Hippocampal formation (tissue), 2 donors: ENCODE measurements around the gene FLNA.

Experiments used
- DNase-seq, 2 donors: peaks; one replicate each; lab custom pipeline; 2025; lab: John Stamatoyannopoulos, UW

Gene FLNA

DNA sequence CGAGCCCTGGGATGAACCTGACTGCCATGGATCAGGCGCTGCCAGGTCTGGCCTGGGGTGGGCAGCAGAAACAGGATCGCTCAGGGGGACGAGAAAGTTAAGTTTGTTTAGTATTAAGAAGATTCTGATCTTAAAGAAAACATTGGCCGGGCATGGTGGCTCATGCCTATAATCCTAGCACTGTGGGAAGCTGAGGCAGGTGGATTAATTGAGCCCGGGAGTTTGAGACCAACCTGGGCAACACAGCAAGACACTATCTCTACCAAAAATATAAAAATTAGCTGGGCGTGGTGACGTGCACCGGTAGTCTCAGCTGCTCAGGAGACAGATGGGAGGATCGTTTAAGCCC lies 696 bp upstream of the FLNA start:
- DNase-seq, result no peak

DNA sequence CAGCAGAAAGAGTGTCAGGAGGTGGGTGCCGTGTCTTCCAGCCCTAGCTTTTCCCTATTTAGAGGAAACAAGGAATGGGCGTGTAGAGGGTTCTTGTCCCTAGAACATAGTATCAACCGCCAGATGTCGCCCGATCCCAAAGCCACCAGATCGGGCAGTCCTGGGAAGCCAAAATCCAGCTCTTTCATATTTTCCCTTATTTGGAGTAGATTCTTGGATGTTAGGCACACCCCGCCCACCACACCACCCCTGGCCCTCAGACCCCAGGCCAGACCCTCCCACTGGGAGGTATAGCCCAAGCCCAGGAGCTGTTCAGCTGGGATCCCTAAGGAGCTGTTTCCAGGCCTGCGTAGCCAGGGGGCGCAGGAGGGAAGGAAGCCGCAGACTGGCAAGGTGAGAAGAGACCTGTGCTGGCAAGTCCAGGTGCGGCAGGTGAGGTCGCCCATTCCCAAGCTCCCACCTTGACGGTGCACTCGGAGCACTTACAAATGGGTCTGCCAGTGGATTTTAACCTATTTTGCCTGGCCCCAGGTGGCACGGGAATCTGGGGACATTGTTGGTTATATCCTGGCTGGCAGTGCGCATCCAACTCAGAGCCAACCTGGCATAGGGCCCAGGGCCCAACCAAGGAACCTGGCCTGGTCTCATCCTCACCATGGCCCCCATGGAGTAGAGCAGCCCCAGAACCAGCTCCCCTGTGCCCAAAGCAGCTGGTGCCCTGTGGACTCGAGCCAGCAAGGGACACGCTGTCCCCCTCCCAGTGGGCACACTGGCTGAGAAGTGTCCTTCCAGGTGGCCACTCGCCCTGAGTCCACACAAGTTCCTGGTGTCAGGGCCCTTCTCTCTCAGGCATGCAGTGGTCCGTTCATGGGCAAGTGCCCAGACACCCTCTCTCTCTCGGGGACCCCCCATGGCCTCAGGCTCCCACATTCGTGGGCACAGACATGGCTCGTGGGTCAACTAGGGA lies 811 bp downstream of the FLNA start:
- peak; percentile 25 to 41 for DNase-seq

DNA sequence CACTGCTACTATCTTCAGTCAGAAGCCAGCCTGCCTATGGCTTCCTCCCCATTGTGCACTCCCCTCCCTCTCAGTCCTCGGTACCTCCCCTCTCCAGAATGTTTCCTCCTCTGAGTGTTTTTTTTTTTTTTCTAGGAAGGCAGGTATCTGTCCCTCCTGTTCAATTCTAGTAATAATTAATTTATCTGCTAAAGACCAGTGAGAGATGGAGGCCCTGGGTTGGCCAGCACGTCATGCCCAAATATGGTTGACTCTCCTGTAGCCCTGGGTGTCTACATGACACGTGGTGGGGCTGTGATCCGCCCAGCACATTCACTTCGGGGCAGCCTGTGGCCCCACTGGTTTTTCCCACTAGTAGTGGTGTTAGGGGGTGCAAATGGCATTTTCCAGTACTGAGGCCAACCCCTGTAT lies 1.8 kb downstream of the FLNA start:
- no peak for DNase-seq

DNA sequence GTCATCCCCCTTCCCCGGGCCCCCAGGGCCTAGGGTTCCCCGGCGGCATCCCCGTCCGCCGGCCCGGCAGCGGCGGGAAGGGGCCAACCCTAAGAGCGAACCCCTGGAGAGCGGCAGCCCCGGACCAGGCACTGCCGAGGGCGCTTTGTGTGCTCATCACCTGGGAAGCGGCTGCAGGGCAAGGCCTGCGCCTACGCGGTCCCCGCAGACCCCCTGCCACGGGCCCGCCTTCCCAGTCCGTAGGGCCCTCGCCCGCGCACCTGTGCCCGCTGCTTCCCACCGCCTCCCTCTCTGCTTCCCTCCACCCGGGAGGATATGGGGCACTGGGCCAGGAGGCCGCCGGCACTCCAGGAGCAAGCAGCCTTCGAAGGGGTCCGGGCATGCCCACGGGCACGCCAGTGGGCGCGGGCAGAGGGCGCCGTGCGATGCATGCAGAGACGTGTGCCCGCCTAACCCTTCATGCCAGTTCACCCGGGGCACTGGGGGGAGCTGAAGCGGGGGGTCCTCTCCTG lies 2.6 kb downstream of the FLNA start:
- DNase-seq, result no peak

- DNase-seq, result peak; percentile 80 to 90
Observed at GRCh38 chrX:154371017-154371788, 3.2 kb downstream of the FLNA start.

DNA sequence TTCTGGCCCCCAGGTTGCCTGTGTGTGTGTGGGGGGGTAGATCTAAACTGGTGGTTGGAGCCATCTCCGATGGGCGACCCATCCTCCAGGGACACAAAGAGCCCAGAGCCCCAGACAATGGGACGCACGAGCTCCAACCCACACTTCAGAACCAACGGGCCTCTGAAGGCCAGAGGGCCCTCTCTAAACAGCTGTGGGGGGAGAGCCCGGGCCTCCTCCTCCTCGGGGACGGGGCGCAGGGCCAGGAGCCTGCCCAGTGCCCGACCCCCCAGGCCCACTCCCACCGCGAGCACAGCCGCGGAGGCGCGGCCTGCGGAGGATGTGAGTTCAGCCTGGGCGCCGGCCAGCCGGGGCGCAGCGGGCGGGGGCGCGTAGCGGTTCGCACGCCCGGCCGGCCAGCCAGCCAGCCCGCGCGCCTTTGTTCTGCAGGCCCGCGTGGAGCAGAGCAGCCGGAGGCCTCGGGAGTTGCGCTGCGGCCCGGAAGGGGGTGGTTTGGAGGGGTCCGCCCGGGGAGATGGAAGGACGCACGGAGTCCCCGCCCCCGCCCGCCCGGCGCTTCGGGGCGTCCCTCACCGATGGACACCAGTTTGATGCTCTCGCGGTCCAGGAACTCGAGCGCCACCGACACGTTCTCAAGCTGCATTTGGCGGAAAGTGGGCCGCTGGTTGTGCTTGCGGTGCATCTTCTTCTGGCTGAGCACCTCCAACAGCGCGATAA lies 4.0 kb downstream of the FLNA start:
- DNase-seq, result no peak

- DNase-seq, result peak in 1 of 2 donors; percentile 13
Observed at GRCh38 chrX:154369449-154370299, 4.8 kb downstream of the FLNA start.

DNA sequence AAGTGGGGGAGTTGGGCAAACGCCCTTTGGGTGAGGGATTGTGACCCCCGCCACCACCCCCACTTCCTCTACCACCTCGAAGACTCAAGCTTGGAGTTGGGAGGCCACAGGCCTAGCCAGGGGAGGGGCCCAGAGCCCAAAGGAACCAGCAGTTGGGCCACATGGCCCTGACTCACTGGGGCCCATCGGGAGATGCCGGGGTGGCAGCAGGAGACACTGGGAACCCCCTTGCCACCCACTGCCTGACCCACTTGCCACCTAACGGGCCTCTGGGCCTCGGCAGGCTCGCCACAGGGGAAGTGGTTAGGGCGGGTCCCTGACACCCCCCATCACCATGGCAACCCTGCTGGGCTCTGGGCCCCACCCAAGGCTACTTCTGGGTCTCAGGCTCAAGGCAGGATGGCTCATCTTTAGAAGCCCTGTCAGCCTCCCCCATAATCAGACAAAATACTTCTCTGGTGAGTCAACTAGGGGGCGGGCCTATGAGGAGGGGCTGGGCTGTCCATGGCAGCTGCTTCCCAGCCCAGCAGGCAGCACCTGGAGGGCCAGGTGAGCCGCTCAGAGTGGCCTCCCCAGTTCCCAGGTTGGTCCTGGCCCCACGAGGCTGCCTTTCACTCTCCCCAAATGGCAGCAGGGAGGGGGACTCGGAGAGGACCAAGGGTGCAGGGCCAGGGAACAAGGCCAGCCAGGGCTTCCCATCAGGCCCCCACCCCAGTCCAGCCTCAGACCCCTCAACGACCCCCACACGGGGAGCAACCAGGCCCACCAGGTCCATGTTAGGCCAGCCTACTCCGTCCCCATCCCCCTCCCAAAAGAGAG lies 5.6 kb downstream of the FLNA start:
- DNase-seq, result no peak

- no peak for DNase-seq
Observed at GRCh38 chrX:154367474-154368308, 6.7 kb downstream of the FLNA start.

GRCh38 chrX:154366666-154367055 lies 7.8 kb downstream of the FLNA start:
- DNase-seq, result peak in 1 of 2 donors; percentile 35

DNA sequence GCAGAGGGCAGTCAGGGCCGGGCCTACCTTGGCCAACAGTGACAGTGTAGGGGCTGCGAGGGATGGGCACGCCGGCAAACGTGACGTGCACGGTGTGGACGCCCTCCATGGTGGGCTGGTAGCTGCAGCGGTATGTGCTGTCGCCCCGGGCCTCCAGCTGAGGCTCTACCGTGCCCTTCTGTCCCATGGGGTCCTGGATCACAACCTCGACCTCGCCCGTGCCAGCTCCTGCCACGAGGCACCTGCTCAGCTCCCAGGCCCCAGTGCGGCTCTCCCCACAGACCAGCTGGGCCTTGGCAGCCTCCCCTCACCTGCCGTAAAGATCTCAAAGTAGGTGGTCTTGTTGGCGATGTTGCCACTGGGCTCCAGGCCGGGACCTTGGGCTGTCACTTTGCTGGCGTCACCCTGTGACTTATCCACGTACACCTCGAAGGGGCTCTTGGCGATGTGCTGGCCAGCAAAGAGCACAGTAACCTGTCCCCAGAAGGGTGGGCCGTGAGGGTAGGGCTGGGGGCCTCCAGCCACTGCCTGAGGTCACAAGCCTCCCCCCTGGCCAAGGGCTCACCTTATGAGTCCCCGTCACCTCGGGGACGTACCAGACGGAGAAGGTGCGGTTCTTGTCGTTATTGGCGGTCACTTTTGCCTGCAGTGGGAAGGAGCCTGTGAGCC lies 8.3 kb downstream of the FLNA start:
- DNase-seq, result no peak

- DNase-seq, result no peak
Observed at GRCh38 chrX:154365052-154365600, 9.3 kb downstream of the FLNA start.

- no peak for DNase-seq
Observed at GRCh38 chrX:154363706-154364439, 10.6 kb downstream of the FLNA start.

DNA sequence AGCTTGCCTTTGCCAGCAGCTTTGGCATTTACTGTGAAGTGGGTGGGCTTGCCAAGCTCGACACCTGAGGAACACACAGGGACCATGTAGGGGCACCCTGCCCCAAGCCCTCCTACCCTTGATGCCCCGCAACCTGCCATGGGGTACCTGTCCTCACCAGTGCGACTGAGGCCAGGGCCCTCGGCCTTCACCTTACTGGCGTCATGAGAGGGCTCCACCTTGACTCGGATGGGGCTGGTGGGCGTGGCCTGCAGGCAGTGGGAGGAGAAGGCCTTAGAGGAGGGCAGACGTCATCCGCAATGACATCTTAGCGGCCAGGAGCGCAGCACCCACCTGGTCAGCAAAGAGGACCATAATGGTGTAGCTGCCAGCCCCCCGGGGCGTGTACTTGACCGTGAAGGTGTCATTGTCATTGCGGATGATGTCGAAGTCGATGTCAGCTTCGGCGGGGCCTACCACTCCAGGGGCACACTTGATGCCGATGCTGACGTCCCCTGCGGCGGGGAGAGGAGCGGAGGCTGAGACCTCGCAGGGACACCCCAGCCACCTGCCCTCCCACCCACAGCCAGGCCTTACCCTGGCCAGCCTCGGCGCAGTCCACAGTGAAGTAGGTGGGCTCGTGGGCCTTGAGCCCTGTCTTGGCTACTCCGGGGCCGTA lies 12.2 kb downstream of the FLNA start:
- no peak for DNase-seq

GRCh38 chrX:154360155-154360713 lies 14.2 kb downstream of the FLNA start:
- no peak for DNase-seq

DNA sequence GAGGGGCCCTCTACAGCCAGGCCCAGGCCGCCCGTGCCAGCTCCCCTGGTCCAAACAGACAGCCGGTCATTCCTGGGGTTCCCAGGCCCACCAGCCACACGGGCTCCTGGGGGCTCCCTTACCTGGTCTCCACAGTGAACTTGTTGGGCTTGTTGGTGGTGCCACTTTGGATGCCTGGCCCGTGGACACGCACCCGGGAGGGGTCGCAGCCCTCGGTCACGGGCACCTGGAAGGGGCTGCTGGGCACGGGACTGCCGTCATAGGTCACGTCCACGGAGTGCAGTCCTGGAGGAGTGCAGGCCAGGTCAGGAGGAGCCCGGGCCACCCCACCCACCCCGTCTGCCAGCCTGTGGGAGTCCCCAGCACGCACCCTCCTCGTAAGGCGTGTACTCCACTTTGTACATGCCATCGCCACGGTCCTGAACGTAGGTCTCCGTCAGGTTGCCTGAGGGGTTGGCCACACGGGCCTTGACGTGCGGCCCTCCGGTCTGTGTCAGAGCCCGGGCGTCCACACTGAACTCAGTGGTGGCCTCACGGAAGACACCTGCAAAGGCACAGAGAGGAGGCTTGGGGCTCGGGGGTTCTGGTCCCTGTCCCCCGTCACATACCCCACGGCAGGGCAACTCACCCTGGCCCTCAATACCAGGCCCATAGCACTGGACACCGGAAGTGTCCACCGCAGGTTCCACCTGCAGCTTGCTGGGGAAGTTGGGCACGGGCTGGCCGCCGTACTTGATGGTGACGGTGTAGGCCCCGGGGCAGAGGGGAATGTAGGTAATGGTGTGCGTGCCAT lies 14.9 kb downstream of the FLNA start:
- DNase-seq, result no peak
